HUDEP-2 (cell line): ENCODE measurements around the gene CIRBP.

ENCODE experiments used
- DNase-seq, 76 experiments: peaks; one replicate each; lab custom pipeline; 2025; ENCODE audit not compliant: unreplicated experiment in 76 of 76; lab: John Stamatoyannopoulos, UW

The CIRBP gene

GRCh38 chr19:1275976-1276627, 7.0 kb downstream of the CIRBP start:
- DNase-seq, result peak in 1 of 76 experiments; percentile 80

GRCh38 chr19:1276628-1277022, 7.5 kb downstream of the CIRBP start:
- DNase-seq, result no peak

- DNase-seq, result no peak
These were observed 7.9 kb downstream of the CIRBP start for GRCh38 chr19:1277061-1277460.

GRCh38 chr19:1278074-1278473, 8.9 kb downstream of the CIRBP start:
- peak in 2 of 76 experiments; percentile 28 to 31 for DNase-seq

- DNase-seq, result no peak
These were observed 9.9 kb downstream of the CIRBP start for GRCh38 chr19:1278713-1279660.

- DNase-seq, result peak in 70 of 76 experiments; percentile 21 to 90 (median 78)
These were observed 10.7 kb downstream of the CIRBP start for GRCh38 chr19:1279782-1280341.

DNA sequence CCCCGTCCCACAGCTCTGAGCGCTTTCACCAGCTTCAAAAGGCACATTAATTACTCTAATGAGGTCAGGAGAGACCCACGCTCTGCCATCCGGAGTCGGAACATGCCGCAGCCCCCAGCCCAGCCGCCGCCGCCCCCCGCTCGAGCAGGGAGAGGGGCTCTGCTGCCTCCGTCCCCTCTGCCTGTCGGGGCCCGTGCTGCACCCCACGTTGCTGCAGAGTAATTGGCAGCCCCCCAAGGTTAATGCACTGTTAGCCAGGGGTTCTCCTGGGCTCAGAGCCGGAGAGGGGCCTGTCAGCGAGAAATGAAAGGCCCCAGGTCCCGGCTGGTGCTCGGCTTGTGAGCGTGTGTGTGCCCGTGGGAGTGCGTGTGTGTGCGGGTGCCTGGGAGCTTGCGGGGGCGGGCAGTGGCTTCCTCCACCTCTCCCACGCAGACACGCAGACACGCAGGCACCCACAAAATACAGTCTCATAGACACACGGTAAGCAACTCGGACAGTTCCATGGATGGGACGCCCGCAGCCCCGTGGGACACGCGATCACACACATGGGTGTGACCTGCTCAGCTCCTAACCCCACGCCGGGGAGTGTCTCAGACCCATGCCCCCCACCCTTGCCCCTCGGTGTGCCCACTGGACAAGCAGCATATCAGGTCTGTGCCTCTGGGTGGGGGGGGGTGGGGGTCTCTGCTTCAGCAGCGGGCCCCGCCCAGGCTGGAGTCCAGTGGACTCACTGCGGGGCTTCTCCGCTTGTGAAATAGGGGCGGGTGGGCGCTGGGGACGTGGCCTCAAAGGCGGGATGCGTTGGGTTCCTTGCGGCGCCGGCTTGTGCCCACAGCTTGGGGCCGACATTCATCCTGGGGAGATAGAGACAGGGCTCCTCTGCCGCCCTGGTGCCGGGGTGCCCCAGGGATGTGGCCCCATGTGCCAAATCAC, 11.8 kb downstream of the CIRBP start:
- peak in 1 of 76 experiments; percentile 24 for DNase-seq

GRCh38 chr19:1281569-1282287, 12.6 kb downstream of the CIRBP start:
- no peak for DNase-seq

- no peak for DNase-seq
These were observed 13.6 kb downstream of the CIRBP start for GRCh38 chr19:1282588-1283206.

GRCh38 chr19:1283207-1283916, 14.2 kb downstream of the CIRBP start:
- DNase-seq, result no peak

DNA sequence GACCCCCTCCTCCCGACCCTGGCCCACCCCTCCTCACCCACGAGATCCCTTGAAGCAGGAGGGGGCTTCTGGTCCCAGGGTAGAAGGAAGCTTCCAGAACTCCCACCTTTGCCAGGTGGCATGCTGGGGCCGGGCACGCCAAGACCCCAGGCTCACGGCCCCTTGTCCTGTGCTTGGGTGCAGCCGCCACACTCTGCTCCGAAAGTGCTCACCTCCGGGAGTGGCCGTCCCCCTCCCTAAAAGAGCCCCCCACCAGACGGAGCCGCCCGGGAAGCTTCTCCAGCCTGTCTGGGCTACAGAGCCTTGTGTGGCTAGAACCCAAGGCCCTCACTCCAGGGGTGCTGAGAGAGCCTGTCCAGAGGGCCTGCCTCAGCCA, 14.8 kb downstream of the CIRBP start:
- DNase-seq, result no peak

DNA sequence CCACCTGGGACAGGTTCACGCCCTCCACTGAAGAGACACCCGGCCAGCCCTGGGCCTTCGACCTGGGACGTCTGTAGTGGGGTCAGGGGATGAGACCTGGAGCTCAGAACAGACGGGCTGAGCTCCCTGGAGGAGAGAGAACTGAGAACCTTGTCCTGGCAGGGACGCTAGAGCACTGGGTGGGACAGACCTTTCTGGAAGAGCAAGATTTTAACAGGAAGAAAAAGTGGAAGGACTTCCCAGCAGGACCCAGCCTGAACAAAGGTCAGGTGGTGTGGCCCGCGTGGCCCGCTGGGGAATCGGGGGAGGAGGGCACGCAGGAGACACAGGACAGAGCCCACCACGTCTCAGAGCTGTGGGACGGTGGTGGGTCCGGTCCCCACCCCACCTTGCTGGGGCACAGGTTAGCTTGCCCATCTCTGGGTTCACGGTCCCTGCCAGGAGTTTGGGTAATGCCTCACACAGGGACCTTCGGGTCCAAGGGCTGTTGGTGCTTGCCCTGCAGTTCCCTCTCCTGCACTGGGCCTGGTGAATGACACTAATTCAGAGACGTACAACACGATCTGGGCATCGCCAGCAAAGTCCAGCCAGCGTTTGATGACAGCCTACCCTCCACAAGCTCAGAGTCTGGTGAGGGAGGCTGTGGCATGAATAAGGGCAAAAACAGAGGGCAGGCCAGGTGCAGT, 15.3 kb downstream of the CIRBP start:
- no peak for DNase-seq

- DNase-seq, result no peak
These were observed 16.0 kb downstream of the CIRBP start for GRCh38 chr19:1284979-1285736.

- DNase-seq, result no peak
These were observed 16.7 kb downstream of the CIRBP start, which contains the start of gene EFNA2 for GRCh38 chr19:1285737-1286360. Gene EFNA2, plus strand, starts transcription at chr19:1285873. Its CDS starts 296 bp downstream, at chr19:1286169.

- no peak for DNase-seq
These were observed 17.6 kb downstream of the CIRBP start for GRCh38 chr19:1286487-1287353.
